ENCODE data around the gene CRYGN. TPM values are rescaled to one million over a fixed set of nuclear protein-coding genes. Genes with fewer than 3 reads are reported as not detected.

Gene CRYGN
- total RNA-seq (2014; rRNA removed; shearing (Covaris generic)) = not detected in 2 replicates

GRCh38 chr7:151439855-151440798 lies at the start of gene CRYGN:
CRYGN (minus strand) TSS chr7:151440141; CDS start chr7:151439917, 224 bp downstream.
- DNase-seq (ENCODE audit: low spot score) = no peak
- in situ Hi-C loops (cut with HindIII; ENCODE audit: low sequenced_read_pairs) = no loop called here

- no peak for DNase-seq (ENCODE audit: low spot score)
- in situ Hi-C loops (cut with HindIII; ENCODE audit: low sequenced_read_pairs) = no loop called here
Observed at GRCh38 chr7:151489498-151489897, 49.6 kb upstream of the CRYGN start.

- DNase-seq (ENCODE audit: low spot score) = no peak
- in situ Hi-C loops (cut with HindIII; ENCODE audit: low sequenced_read_pairs) = no loop called here
Observed at GRCh38 chr7:151488096-151488495, 48.2 kb upstream of the CRYGN start.

- DNase-seq (ENCODE audit: low spot score) = no peak
- in situ Hi-C loops (cut with HindIII; ENCODE audit: low sequenced_read_pairs) = no loop called here
Observed at GRCh38 chr7:151487228-151487627, 47.3 kb upstream of the CRYGN start.

- in situ Hi-C loops (cut with HindIII; ENCODE audit: low sequenced_read_pairs) = no loop called here
- no peak for DNase-seq (ENCODE audit: low spot score)
Observed at GRCh38 chr7:151486074-151486473, 46.1 kb upstream of the CRYGN start.

- in situ Hi-C loops (cut with HindIII; ENCODE audit: low sequenced_read_pairs) = no loop called here
- DNase-seq (ENCODE audit: low spot score) = no peak
Observed at GRCh38 chr7:151484971-151485707, 45.2 kb upstream of the CRYGN start.

- DNase-seq (ENCODE audit: low spot score) = no peak
- in situ Hi-C loops (cut with HindIII; ENCODE audit: low sequenced_read_pairs) = no loop called here
Observed at GRCh38 chr7:151483711-151483983, 43.7 kb upstream of the CRYGN start.

GRCh38 chr7:151482883-151483710 lies 43.2 kb upstream of the CRYGN start:
- DNase-seq (ENCODE audit: low spot score) = no peak
- in situ Hi-C loops (cut with HindIII; ENCODE audit: low sequenced_read_pairs) = no loop called here

- DNase-seq (ENCODE audit: low spot score) = no peak
- in situ Hi-C loops (cut with HindIII; ENCODE audit: low sequenced_read_pairs) = no loop called here
Observed at GRCh38 chr7:151481650-151482505, 41.9 kb upstream of the CRYGN start.

GRCh38 chr7:151477867-151478266 lies 37.9 kb upstream of the CRYGN start:
- no peak for DNase-seq (ENCODE audit: low spot score)
- in situ Hi-C loops (cut with HindIII; ENCODE audit: low sequenced_read_pairs) = no loop called here

- no peak for DNase-seq (ENCODE audit: low spot score)
- in situ Hi-C loops (cut with HindIII; ENCODE audit: low sequenced_read_pairs) = no loop called here
Observed at GRCh38 chr7:151472644-151473380, 32.9 kb upstream of the CRYGN start.

GRCh38 chr7:151470711-151471110 lies 30.8 kb upstream of the CRYGN start:
- in situ Hi-C loops (cut with HindIII; ENCODE audit: low sequenced_read_pairs) = no loop called here
- DNase-seq (ENCODE audit: low spot score) = no peak

- DNase-seq (ENCODE audit: low spot score) = no peak
- in situ Hi-C loops (cut with HindIII; ENCODE audit: low sequenced_read_pairs) = no loop called here
Observed at GRCh38 chr7:151469281-151469680, 29.3 kb upstream of the CRYGN start.

GRCh38 chr7:151468217-151469018 lies 28.5 kb upstream of the CRYGN start:
- peak; percentile 73 for DNase-seq (ENCODE audit: low spot score)

GRCh38 chr7:151465169-151465568 lies 25.2 kb upstream of the CRYGN start:
- no peak for DNase-seq (ENCODE audit: low spot score)
- in situ Hi-C loops (cut with HindIII; ENCODE audit: low sequenced_read_pairs) = no loop called here

More at GRCh38 chr7:151468217-151469018, 28.5 kb upstream of the CRYGN start:
- in situ Hi-C loops (cut with HindIII; ENCODE audit: low sequenced_read_pairs) = no loop called here

GRCh38 chr7:151462306-151462779 lies 22.4 kb upstream of the CRYGN start:
- no peak for DNase-seq (ENCODE audit: low spot score)
- in situ Hi-C loops (cut with HindIII; ENCODE audit: low sequenced_read_pairs) = no loop called here

- no peak for DNase-seq (ENCODE audit: low spot score)
- in situ Hi-C loops (cut with HindIII; ENCODE audit: low sequenced_read_pairs) = no loop called here
Observed at GRCh38 chr7:151461942-151462230, 21.9 kb upstream of the CRYGN start.
